CD4-positive, CD25-positive, alpha-beta regulatory T cell (primary cell): ENCODE results near the gene GMNN. TPM values are rescaled to one million over a fixed set of nuclear protein-coding genes. Genes with fewer than 3 reads are reported as not detected.

Experiments
- ATAC-seq, 2 donors: fragments of 150-1000 bp; cut with Tn5 transposase; one replicate each; pipeline ENCODE4 v1.10.0; 2021; ENCODE audit warnings: low read depth in 2 of 2, moderate number of reproducible peaks in 2 of 2, moderate library complexity in 1 of 2
- DNase-seq, 3 donors: peaks; one replicate each; pipeline versions ENCODE4 v3.0.0 to v3.0.0-alpha.2; 2012 to 2022; ENCODE audit warnings: mixed read lengths in 1 of 3
- H3K27ac ChIP-seq: one replicate; pipeline ENCODE4 v1.7.0; 2013; ENCODE audit warnings: mild to moderate bottlenecking, low read length; ENCODE audit not compliant: insufficient read depth, poor library complexity, severe bottlenecking
- H3K27me3 ChIP-seq: one replicate; pipeline ENCODE4 v1.7.0; 2013; ENCODE audit warnings: low read length; ENCODE audit not compliant: control insufficient read depth, insufficient read depth
- H3K36me3 ChIP-seq: one replicate; pipeline ENCODE4 v1.7.0; 2013; ENCODE audit warnings: mild to moderate bottlenecking, low read length, moderate library complexity; ENCODE audit not compliant: control insufficient read depth, insufficient read depth
- H3K4me1 ChIP-seq: 2 replicates; pipeline ENCODE4 v1.7.0; 2013; ENCODE audit warnings: mild to moderate bottlenecking, low read length; ENCODE audit not compliant: insufficient read depth, control insufficient read depth, poor library complexity, severe bottlenecking
- H3K4me3 ChIP-seq: one replicate; pipeline ENCODE4 v1.7.0; 2013; ENCODE audit warnings: low read depth, mild to moderate bottlenecking, low read length, moderate library complexity
- H3K9me3 ChIP-seq, 2 experiments: 1 replicate in 1 of 2; 2 replicates in 1 of 2; pipeline ENCODE4 v1.7.0; 2013; ENCODE audit warnings: low read length in 2 of 2, mild to moderate bottlenecking in 1 of 2, moderate library complexity in 1 of 2; ENCODE audit not compliant: control insufficient read depth in 2 of 2
- H3K27ac Mint-ChIP-seq, 3 donors: one replicate each; pipeline ENCODE4 v1.8.0; 2020 to 2022; ENCODE audit warnings: mild to moderate bottlenecking in 3 of 3, mixed read lengths in 3 of 3, moderate library complexity in 2 of 3
- H3K27me3 Mint-ChIP-seq: one replicate; pipeline ENCODE4 v1.8.0; 2022; ENCODE audit warnings: mild to moderate bottlenecking, mixed read lengths
- H3K36me3 Mint-ChIP-seq: one replicate; pipeline ENCODE4 v1.8.0; 2020; ENCODE audit warnings: mixed read lengths
- H3K4me1 Mint-ChIP-seq, 4 donors: one replicate each; pipeline ENCODE4 v1.8.0; 2020 to 2022; ENCODE audit warnings: mixed read lengths in 4 of 4, mild to moderate bottlenecking in 1 of 4
- H3K4me3 Mint-ChIP-seq, 4 donors: one replicate each; pipeline ENCODE4 v1.8.0; 2020 to 2022; ENCODE audit warnings: mild to moderate bottlenecking in 4 of 4, mixed read lengths in 4 of 4, moderate library complexity in 3 of 4
- H3K9me3 Mint-ChIP-seq, 7 donors: one replicate each; pipeline ENCODE4 v1.8.0; 2020 to 2022; ENCODE audit warnings: mixed read lengths in 7 of 7, mild to moderate bottlenecking in 3 of 7, moderate library complexity in 2 of 7
- polyA plus RNA-seq, 4 donors: library from polyadenylated mRNA; unstranded; fragments of 300-500 nt; fragmentation: Illumina TruSeq; gene quantifications; one replicate each; pipeline ENCODE4 v1.2.3, GENCODE V29; 2021
- total RNA-seq: library from RNA; stranded (reverse); gene quantifications from one replicate; pipeline ENCODE4 v1.2.3, GENCODE V29; 2022

Gene GMNN
- total and polyA plus RNA-seq, 5 donors from 2014 or later = 9.1 to 28.3 (median 12.3) TPM

DNA sequence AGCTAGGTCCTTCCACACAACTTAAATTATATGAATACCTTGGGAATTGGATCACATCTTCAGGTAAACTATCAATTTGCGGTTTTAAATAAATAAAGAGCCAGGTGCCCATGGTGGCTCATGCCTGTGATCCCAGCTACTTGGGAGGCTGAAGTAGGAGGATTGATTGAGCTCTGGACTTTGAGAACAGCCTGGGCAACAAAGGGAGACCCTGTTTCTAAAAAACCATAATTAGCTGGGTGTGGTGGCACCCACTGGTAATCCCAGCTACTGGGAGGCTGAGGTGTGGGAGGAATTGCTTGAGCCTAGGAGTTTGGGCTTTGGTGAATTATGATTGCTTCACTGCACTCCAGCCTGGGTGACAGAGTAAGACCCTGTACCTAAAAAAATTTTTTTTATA lies 3.4 kb downstream of the GMNN start:
- Histone ChIP-seq H3K4me3 (no peak overlapping the region), H3K4me1 (peaks cover 25% of the 10 kb centered on the region), H3K27me3 (no peaks in the 10 kb centered on the region), H3K36me3 (peaks cover 17% of the 10 kb centered on the region), H3K27ac (no peak overlapping the region), H3K9me3 (no peaks in the 10 kb centered on the region)
- Mint-ChIP-seq H3K36me3 (peaks cover 17% of the 10 kb centered on the region), H3K27ac (peak overlapping the region in 1 of 3 donors; percentile 26), H3K4me1 (peaks cover 14 to 38% (median 27%) of the 10 kb centered on the region in 4 donors), H3K27me3 (peaks cover 4% of the 10 kb centered on the region), H3K9me3 (no peaks in the 10 kb centered on the region), H3K4me3 (peak overlapping the region in 2 of 4 donors; percentile 49 to 100)
- DNase-seq (no peak), ATAC-seq (no peak)

DNA sequence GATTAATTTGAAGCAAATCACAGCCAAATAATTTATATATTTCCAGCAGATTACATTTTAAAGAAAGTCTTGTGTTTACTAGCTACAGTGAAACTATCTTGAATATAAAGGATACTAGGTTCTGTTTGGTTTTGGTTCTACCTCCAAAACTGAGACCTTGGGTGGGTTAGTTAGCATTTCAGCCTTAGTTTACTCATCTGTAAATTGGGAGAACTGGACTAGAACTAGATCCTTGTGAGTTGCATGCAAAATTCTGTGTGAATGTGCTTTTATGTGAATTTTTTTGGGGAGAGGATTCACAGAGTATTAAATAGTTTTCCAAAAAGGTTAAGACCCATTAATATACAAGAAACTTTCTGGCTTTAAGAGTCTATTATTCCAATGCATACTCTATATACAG lies 4.1 kb downstream of the GMNN start:
- peaks cover 17% of the 10 kb centered on the region for H3K36me3 Mint-ChIP-seq
- no peak overlapping the region for H3K27ac ChIP-seq
- no peaks in the 10 kb centered on the region for H3K9me3 ChIP-seq
- H3K9me3 Mint-ChIP-seq = no peaks in the 10 kb centered on the region
- peaks cover 14 to 38% (median 27%) of the 10 kb centered on the region in 4 donors for H3K4me1 Mint-ChIP-seq
- peak overlapping the region in 2 of 4 donors; percentile 40 to 70 for H3K4me3 Mint-ChIP-seq
- peaks cover 25% of the 10 kb centered on the region for H3K4me1 ChIP-seq
- H3K27ac Mint-ChIP-seq = no peak overlapping the region
- no peaks in the 10 kb centered on the region for H3K27me3 ChIP-seq
- peak overlapping the region; percentile 39 for H3K4me3 ChIP-seq
- H3K27me3 Mint-ChIP-seq = peaks cover 4% of the 10 kb centered on the region
- ATAC-seq = no peak
- no peak for DNase-seq
- peaks cover 19% of the 10 kb centered on the region for H3K36me3 ChIP-seq

DNA sequence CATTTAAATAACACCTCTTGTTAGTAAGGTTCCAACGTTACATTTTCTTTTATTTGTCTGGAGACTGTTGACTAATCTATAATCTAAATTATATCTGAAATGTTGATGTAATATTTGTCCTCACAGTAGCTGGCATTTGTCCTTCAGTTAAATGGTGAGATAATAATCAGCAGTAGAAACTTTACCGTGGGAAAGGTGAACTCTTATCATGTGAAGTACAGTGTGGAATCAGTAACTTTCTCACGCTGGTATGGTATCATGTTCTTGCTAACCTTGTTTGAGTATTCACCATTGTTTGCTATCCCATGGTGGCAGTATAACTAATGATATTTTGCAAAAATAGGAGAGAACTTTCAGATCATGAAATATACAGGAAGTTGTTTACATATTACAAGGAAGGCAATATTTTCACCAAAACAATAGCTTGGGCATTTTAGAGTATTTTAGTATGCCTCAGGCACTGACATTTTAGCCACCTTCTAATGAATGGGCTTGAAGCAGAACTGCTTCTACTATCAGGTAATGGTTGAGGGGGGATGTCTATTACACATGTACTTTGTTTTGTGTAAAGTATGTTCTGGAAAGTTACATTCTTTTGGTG lies 4.8 kb downstream of the GMNN start:
- Histone ChIP-seq H3K4me3 (peak overlapping the region; percentile 38), H3K9me3 (no peaks in the 10 kb centered on the region), H3K27me3 (no peaks in the 10 kb centered on the region), H3K4me1 (peaks cover 21% of the 10 kb centered on the region), H3K27ac (no peak overlapping the region), H3K36me3 (peaks cover 24% of the 10 kb centered on the region)
- ATAC-seq (no peak), DNase-seq (no peak)
- Mint-ChIP-seq H3K4me3 (peak overlapping the region in 2 of 4 donors; percentile 21 to 40), H3K4me1 (peaks cover 14 to 38% (median 27%) of the 10 kb centered on the region in 4 donors), H3K27ac (peak overlapping the region in 2 of 3 donors; percentile 43 to 97), H3K9me3 (no peaks in the 10 kb centered on the region), H3K27me3 (peaks cover 4% of the 10 kb centered on the region), H3K36me3 (peaks cover 21% of the 10 kb centered on the region)

DNA sequence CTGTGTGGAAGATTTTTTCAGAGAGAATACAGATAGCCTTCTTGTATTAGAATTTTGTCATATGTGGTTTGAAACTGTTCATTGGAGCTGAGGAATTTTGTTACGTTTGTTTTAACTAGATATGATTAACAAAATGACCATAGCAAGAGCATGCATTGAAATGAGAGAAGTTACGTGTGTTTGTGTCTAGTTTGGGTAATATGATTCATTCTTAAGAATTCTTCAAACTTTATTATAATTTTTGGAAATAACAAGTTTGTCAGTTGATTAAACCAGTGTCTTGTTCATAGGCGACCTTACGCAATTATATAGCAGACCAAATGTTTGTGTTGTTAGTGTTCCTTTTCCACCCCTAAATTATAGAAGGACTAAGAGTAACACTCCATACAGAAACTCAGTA lies 5.5 kb downstream of the GMNN start:
- Histone ChIP-seq H3K9me3 (no peaks in the 10 kb centered on the region), H3K27me3 (no peaks in the 10 kb centered on the region), H3K36me3 (peaks cover 26% of the 10 kb centered on the region), H3K4me3 (no peak overlapping the region), H3K27ac (no peak overlapping the region), H3K4me1 (peaks cover 19% of the 10 kb centered on the region)
- H3K4me1 Mint-ChIP-seq = peaks cover 14 to 38% (median 27%) of the 10 kb centered on the region in 4 donors
- no peaks in the 10 kb centered on the region for H3K27me3 Mint-ChIP-seq
- H3K4me3 Mint-ChIP-seq = peak overlapping the region in 1 of 4 donors; percentile 40
- H3K36me3 Mint-ChIP-seq = peaks cover 24% of the 10 kb centered on the region
- H3K27ac Mint-ChIP-seq = peak overlapping the region in 1 of 3 donors; percentile 43
- ATAC-seq (no peak), DNase-seq (no peak)
- H3K9me3 Mint-ChIP-seq = no peaks in the 10 kb centered on the region

DNA sequence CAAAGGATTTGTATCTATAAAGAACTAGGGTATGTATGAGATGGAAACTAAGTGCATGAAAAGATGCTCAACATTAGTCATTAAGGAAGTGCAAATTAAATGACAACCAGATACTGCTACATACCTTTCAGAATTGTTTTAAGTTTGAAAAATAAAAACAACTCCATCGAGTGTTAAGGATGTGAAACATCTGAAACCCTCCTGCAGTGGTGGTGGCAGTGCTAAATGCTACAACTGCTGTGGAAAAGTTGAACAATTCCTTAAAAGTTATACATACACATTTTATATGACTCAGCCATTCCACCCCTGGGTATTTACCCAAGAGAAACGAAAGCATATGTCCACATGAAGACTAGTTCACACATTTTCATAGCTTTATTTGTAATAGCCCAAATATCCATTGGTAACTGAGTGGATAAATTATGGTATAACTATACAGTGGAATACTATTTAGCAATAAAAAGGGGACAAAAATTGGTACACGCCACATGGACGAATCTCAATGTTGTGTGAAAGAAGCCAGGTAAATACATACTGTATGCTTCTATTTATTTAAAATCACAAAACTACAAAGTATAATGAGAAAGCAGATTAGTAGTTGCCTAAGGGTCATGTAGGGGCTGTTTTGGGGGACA lies 13.4 kb downstream of the GMNN start:
- H3K9me3 ChIP-seq = no peaks in the 10 kb centered on the region
- H3K27ac Mint-ChIP-seq = peak overlapping the region in 1 of 3 donors; percentile 11
- H3K9me3 Mint-ChIP-seq = no peaks in the 10 kb centered on the region
- no peak overlapping the region for H3K27ac ChIP-seq
- H3K27me3 Mint-ChIP-seq = no peaks in the 10 kb centered on the region
- H3K4me1 ChIP-seq = no peaks in the 10 kb centered on the region
- peaks cover 25% of the 10 kb centered on the region for H3K36me3 Mint-ChIP-seq
- H3K4me3 ChIP-seq = no peak overlapping the region
- no peaks in the 10 kb centered on the region for H3K27me3 ChIP-seq
- no peak for DNase-seq
- no peak for ATAC-seq
- H3K4me3 Mint-ChIP-seq = no peak overlapping the region
- H3K36me3 ChIP-seq = peaks cover 22% of the 10 kb centered on the region
- peaks cover 0 to 5% (median 0%) of the 10 kb centered on the region in 4 donors for H3K4me1 Mint-ChIP-seq

DNA sequence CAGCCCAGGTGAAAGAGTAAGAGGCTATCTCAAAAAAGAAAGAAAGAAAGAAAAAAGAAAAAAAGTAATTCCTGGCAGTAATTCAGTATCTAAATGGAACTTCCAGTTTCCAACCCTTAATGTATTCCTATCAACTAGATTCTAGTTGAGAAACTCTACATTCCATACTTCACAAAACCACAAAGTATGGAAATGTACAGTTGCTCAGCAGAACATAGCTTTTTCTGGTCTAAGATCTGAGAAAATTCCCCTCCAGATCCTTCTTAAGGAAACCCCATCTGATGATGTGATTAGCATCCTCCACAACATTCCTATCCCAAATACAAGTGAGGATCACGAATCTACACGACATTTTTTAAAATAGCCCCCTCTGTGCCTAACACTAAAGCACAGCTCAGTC lies 20.4 kb downstream of the GMNN start:
- H3K27me3 Mint-ChIP-seq = peaks cover 4% of the 10 kb centered on the region
- no peaks in the 10 kb centered on the region for H3K36me3 ChIP-seq
- H3K4me3 ChIP-seq = no peak overlapping the region
- no peaks in the 10 kb centered on the region for H3K9me3 ChIP-seq
- no peaks in the 10 kb centered on the region for H3K4me1 ChIP-seq
- peaks cover 0 to 9% (median 7%) of the 10 kb centered on the region in 4 donors for H3K4me1 Mint-ChIP-seq
- no peak for DNase-seq
- no peaks in the 10 kb centered on the region for H3K9me3 Mint-ChIP-seq
- no peaks in the 10 kb centered on the region for H3K27me3 ChIP-seq
- H3K27ac ChIP-seq = no peak overlapping the region
- H3K36me3 Mint-ChIP-seq = peaks cover 4% of the 10 kb centered on the region
- ATAC-seq = no peak
- peak overlapping the region in 1 of 3 donors; percentile 4 for H3K27ac Mint-ChIP-seq
- no peak overlapping the region for H3K4me3 Mint-ChIP-seq

DNA sequence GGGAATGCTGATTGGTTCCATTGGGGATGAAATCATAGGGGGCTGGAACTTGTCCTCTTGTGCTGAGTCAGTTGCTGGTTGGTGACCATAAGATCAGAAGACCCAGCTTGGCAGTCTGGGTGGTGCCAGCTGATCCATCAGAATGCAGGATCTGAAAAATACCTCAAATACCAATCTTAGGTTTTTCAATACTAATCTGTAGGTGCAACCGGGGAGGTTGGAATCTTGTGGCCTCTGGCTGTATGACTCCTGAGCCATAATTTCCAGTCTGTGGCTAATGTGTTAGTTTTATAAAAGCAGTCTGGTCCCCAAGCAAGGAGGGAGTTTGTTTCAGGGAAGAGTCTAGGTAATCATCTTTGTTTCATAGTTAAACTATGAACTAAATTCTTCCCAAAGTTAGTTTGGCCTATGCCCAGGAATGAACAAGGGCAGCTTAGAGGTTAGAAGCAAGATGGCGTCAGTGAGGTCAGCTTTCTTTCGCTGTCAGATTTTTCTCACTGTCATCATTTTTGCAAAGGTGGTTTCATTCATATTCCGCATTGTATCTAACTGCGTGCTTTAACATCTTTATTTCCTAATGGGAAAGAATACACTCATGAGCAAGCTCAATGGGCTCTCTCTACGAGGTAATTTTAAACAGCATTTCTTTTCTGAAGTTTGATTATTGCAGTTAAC lies 22.0 kb downstream of the GMNN start:
- no peak overlapping the region for H3K4me3 ChIP-seq
- peaks cover 0 to 9% (median 7%) of the 10 kb centered on the region in 4 donors for H3K4me1 Mint-ChIP-seq
- no peaks in the 10 kb centered on the region for H3K4me1 ChIP-seq
- H3K27me3 ChIP-seq = no peaks in the 10 kb centered on the region
- H3K36me3 ChIP-seq = peaks cover 2% of the 10 kb centered on the region
- H3K27ac Mint-ChIP-seq = no peak overlapping the region
- H3K27me3 Mint-ChIP-seq = peaks cover 4% of the 10 kb centered on the region
- no peaks in the 10 kb centered on the region for H3K9me3 Mint-ChIP-seq
- no peak for DNase-seq
- no peaks in the 10 kb centered on the region for H3K9me3 ChIP-seq
- H3K36me3 Mint-ChIP-seq = peaks cover 7% of the 10 kb centered on the region
- no peak for ATAC-seq
- H3K27ac ChIP-seq = no peak overlapping the region
- H3K4me3 Mint-ChIP-seq = no peak overlapping the region
